ENCODE results near the gene SIRPA.

Gene SIRPA

GRCh38 chr20:1945660-1946059 is 50.5 kb downstream of the SIRPA start:
- Mint-ChIP-seq H3K9me3 (no peaks in the 10 kb centered on the region), H3K27me3 (peaks cover 38% of the 10 kb centered on the region), H3K27ac (no peak overlapping the region), H3K4me1 (peaks cover 3% of the 10 kb centered on the region), H3K36me3 (ENCODE audit: low read depth) (no peaks in the 10 kb centered on the region), H3K4me3 (no peak overlapping the region)
- ATAC-seq (no peak), DNase-seq (no peak)

- no peak overlapping the region for H3K4me3 Mint-ChIP-seq
- no peaks in the 10 kb centered on the region for H3K9me3 Mint-ChIP-seq
Measured at GRCh38 chr20:1946442-1946761, 51.2 kb downstream of the SIRPA start.

GRCh38 chr20:1946762-1947534 is 51.7 kb downstream of the SIRPA start:
- Mint-ChIP-seq H3K27me3 (peaks cover 35% of the 10 kb centered on the region), H3K9me3 (no peaks in the 10 kb centered on the region), H3K4me1 (peaks cover 3% of the 10 kb centered on the region), H3K4me3 (no peak overlapping the region), H3K27ac (no peak overlapping the region), H3K36me3 (ENCODE audit: low read depth) (no peaks in the 10 kb centered on the region)
- ATAC-seq (no peak), DNase-seq (no peak)

More at GRCh38 chr20:1946442-1946761, 51.2 kb downstream of the SIRPA start:
- no peak for ATAC-seq
- Mint-ChIP-seq H3K36me3 (ENCODE audit: low read depth) (no peaks in the 10 kb centered on the region), H3K27me3 (peaks cover 35% of the 10 kb centered on the region), H3K4me1 (peaks cover 3% of the 10 kb centered on the region), H3K27ac (no peak overlapping the region)
- DNase-seq = no peak

GRCh38 chr20:1947535-1947846 is 52.3 kb downstream of the SIRPA start:
- Mint-ChIP-seq H3K4me3 (no peak overlapping the region), H3K27me3 (peaks cover 32% of the 10 kb centered on the region), H3K36me3 (ENCODE audit: low read depth) (no peaks in the 10 kb centered on the region), H3K9me3 (no peaks in the 10 kb centered on the region), H3K4me1 (peaks cover 3% of the 10 kb centered on the region), H3K27ac (no peak overlapping the region)
- ATAC-seq (no peak), DNase-seq (no peak)

- Mint-ChIP-seq H3K27me3 (peaks cover 24% of the 10 kb centered on the region), H3K27ac (no peak overlapping the region), H3K9me3 (no peaks in the 10 kb centered on the region), H3K4me1 (peaks cover 9% of the 10 kb centered on the region), H3K36me3 (ENCODE audit: low read depth) (no peaks in the 10 kb centered on the region), H3K4me3 (no peak overlapping the region)
- no peak for ATAC-seq
- no peak for DNase-seq
Measured at GRCh38 chr20:1949347-1950100, 54.3 kb downstream of the SIRPA start.

- DNase-seq (no peak), ATAC-seq (no peak)
- Mint-ChIP-seq H3K4me3 (no peak overlapping the region), H3K27me3 (peaks cover 22% of the 10 kb centered on the region), H3K27ac (no peak overlapping the region), H3K9me3 (no peaks in the 10 kb centered on the region), H3K4me1 (peaks cover 9% of the 10 kb centered on the region), H3K36me3 (ENCODE audit: low read depth) (no peaks in the 10 kb centered on the region)
Measured at GRCh38 chr20:1950836-1951235, 55.6 kb downstream of the SIRPA start.

- ATAC-seq = no peak
- peaks cover 21% of the 10 kb centered on the region for H3K27me3 Mint-ChIP-seq
- H3K36me3 Mint-ChIP-seq (ENCODE audit: low read depth) = no peaks in the 10 kb centered on the region
- no peak overlapping the region for H3K27ac Mint-ChIP-seq
- H3K4me1 Mint-ChIP-seq = peaks cover 9% of the 10 kb centered on the region
- no peak for DNase-seq
- no peaks in the 10 kb centered on the region for H3K9me3 Mint-ChIP-seq
- no peak overlapping the region for H3K4me3 Mint-ChIP-seq
Measured at GRCh38 chr20:1951436-1952115, 56.4 kb downstream of the SIRPA start.

GRCh38 chr20:1952737-1953530 is 57.7 kb downstream of the SIRPA start:
- DNase-seq (no peak), ATAC-seq (no peak)
- no peaks in the 10 kb centered on the region for H3K9me3 Mint-ChIP-seq
- H3K27ac Mint-ChIP-seq = no peak overlapping the region
- H3K36me3 Mint-ChIP-seq (ENCODE audit: low read depth) = no peaks in the 10 kb centered on the region
- peaks cover 6% of the 10 kb centered on the region for H3K4me1 Mint-ChIP-seq
- peaks cover 13% of the 10 kb centered on the region for H3K27me3 Mint-ChIP-seq
- no peak overlapping the region for H3K4me3 Mint-ChIP-seq

GRCh38 chr20:1953621-1954020 is 58.4 kb downstream of the SIRPA start:
- peak overlapping the region; percentile 35 for H3K27ac Mint-ChIP-seq
- H3K9me3 Mint-ChIP-seq = no peaks in the 10 kb centered on the region
- H3K27me3 Mint-ChIP-seq = peaks cover 11% of the 10 kb centered on the region
- ATAC-seq (no peak), DNase-seq (no peak)
- no peaks in the 10 kb centered on the region for H3K36me3 Mint-ChIP-seq (ENCODE audit: low read depth)
- no peak overlapping the region for H3K4me3 Mint-ChIP-seq
- H3K4me1 Mint-ChIP-seq = peaks cover 6% of the 10 kb centered on the region

GRCh38 chr20:1955217-1955616 is 60.0 kb downstream of the SIRPA start:
- ATAC-seq = no peak
- no peak overlapping the region for H3K4me3 Mint-ChIP-seq
- H3K27ac Mint-ChIP-seq = no peak overlapping the region
- no peaks in the 10 kb centered on the region for H3K36me3 Mint-ChIP-seq (ENCODE audit: low read depth)
- DNase-seq = no peak
- H3K27me3 Mint-ChIP-seq = peaks cover 7% of the 10 kb centered on the region
- H3K4me1 Mint-ChIP-seq = peaks cover 6% of the 10 kb centered on the region
- no peaks in the 10 kb centered on the region for H3K9me3 Mint-ChIP-seq

GRCh38 chr20:1958426-1958825 is 63.2 kb downstream of the SIRPA start:
- ATAC-seq = no peak
- Mint-ChIP-seq H3K4me1 (peaks cover 2% of the 10 kb centered on the region), H3K27ac (no peak overlapping the region), H3K4me3 (no peak overlapping the region), H3K27me3 (peaks cover 18% of the 10 kb centered on the region), H3K9me3 (no peaks in the 10 kb centered on the region), H3K36me3 (ENCODE audit: low read depth) (no peaks in the 10 kb centered on the region)
- DNase-seq = no peak

- Mint-ChIP-seq H3K9me3 (no peaks in the 10 kb centered on the region), H3K36me3 (ENCODE audit: low read depth) (no peaks in the 10 kb centered on the region), H3K27me3 (peaks cover 22% of the 10 kb centered on the region), H3K4me3 (no peak overlapping the region), H3K4me1 (peaks cover 1% of the 10 kb centered on the region), H3K27ac (no peak overlapping the region)
- DNase-seq = no peak
- ATAC-seq = no peak
Measured at GRCh38 chr20:1959156-1959555, 63.9 kb downstream of the SIRPA start.

- Mint-ChIP-seq H3K27me3 (peaks cover 28% of the 10 kb centered on the region), H3K4me1 (peaks cover 17% of the 10 kb centered on the region), H3K27ac (no peak overlapping the region), H3K4me3 (no peak overlapping the region), H3K9me3 (no peaks in the 10 kb centered on the region), H3K36me3 (ENCODE audit: low read depth) (no peaks in the 10 kb centered on the region)
- DNase-seq = no peak
- ATAC-seq = no peak
Measured at GRCh38 chr20:1961374-1961773, 66.2 kb downstream of the SIRPA start.

- Mint-ChIP-seq H3K36me3 (ENCODE audit: low read depth) (no peaks in the 10 kb centered on the region), H3K4me3 (no peak overlapping the region), H3K4me1 (peaks cover 17% of the 10 kb centered on the region), H3K27me3 (peaks cover 31% of the 10 kb centered on the region), H3K9me3 (no peaks in the 10 kb centered on the region), H3K27ac (no peak overlapping the region)
- no peak for DNase-seq
- ATAC-seq = no peak
Measured at GRCh38 chr20:1964061-1964460, 68.9 kb downstream of the SIRPA start.

All from activated naive CD8-positive, alpha-beta T cell treated with anti-CD3 and anti-CD28 coated beads, Interleukin-2, amount 50 U/mL, for 24 hours (primary cell).